GM12801 (cell line): Measurements from ENCODE around the gene ZBTB34.

Source experiments
- TF ChIP-seq, protein P1 (sequence below): IDR thresholded peaks from one replicate; pipeline ENCODE4 v1.5.1; 2011; ENCODE audit warnings: control low read depth; ENCODE audit not compliant: insufficient read length; ENCODE audit errors: extremely low read depth

The ZBTB34 gene, protein sequence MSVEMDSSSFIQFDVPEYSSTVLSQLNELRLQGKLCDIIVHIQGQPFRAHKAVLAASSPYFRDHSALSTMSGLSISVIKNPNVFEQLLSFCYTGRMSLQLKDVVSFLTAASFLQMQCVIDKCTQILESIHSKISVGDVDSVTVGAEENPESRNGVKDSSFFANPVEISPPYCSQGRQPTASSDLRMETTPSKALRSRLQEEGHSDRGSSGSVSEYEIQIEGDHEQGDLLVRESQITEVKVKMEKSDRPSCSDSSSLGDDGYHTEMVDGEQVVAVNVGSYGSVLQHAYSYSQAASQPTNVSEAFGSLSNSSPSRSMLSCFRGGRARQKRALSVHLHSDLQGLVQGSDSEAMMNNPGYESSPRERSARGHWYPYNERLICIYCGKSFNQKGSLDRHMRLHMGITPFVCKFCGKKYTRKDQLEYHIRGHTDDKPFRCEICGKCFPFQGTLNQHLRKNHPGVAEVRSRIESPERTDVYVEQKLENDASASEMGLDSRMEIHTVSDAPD

DNA sequence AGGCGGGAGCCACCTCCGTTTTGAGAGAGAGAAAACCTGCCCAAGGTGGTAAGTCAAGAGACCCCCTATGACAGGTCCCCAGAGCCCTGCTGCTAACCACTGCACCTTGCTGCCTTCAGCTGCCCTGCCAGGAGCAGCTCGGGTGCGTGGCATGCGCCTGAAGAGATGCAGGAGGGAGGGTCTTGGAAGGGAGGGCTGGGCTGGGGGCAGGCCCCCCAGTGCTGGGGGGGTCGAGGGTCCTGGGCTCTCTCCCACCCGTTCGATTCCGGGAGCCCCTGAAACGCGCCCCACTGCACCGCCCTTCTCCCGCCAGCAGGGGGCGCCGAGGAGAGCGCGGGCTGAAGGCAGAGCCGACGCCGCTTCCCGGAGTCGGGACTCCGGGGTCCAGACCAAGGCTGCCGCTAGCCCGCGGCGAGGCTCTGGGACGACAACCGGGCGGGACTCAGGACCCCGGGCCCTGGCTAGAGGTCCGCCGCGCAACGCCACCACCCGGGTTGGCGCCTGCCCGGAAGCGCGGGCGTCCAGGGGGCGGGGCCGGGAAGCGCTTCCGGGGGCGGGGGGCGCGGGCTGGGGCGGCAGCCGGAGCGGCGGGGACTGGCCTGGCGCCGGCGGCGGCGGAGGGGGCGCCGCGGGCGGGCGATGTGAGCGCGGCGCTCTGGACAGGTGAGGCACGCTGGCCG lies at the start of gene ZBTB34:
TSS of gene ZBTB34 (plus strand) at position 563 of the 680 bp plus-strand sequence. CDS start 18,761 bp downstream, outside the sequence.
- TF ChIP-seq, protein P1, sequence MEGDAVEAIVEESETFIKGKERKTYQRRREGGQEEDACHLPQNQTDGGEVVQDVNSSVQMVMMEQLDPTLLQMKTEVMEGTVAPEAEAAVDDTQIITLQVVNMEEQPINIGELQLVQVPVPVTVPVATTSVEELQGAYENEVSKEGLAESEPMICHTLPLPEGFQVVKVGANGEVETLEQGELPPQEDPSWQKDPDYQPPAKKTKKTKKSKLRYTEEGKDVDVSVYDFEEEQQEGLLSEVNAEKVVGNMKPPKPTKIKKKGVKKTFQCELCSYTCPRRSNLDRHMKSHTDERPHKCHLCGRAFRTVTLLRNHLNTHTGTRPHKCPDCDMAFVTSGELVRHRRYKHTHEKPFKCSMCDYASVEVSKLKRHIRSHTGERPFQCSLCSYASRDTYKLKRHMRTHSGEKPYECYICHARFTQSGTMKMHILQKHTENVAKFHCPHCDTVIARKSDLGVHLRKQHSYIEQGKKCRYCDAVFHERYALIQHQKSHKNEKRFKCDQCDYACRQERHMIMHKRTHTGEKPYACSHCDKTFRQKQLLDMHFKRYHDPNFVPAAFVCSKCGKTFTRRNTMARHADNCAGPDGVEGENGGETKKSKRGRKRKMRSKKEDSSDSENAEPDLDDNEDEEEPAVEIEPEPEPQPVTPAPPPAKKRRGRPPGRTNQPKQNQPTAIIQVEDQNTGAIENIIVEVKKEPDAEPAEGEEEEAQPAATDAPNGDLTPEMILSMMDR, result no peak

DNA sequence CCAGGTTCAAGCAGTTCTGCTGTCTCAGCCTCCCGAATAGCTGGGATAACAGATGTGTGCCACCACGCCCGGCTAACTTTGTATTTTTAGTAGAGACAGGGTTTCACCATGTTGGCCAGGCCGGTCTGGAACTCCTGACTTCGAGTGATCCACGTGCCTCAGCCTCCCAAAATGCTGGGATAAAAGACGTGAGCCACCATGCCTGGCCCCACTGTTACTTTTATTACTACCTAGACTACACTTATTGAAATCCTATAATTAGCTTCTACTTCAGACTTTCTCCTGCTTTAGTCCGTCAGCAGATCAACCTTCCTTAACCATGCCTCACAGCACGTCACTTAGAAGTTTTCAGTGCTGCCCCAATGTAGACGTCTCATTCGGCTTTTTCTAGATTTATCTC lies 47.4 kb upstream of the ZBTB34 start:
- TF ChIP-seq, protein P1, result no peak

DNA sequence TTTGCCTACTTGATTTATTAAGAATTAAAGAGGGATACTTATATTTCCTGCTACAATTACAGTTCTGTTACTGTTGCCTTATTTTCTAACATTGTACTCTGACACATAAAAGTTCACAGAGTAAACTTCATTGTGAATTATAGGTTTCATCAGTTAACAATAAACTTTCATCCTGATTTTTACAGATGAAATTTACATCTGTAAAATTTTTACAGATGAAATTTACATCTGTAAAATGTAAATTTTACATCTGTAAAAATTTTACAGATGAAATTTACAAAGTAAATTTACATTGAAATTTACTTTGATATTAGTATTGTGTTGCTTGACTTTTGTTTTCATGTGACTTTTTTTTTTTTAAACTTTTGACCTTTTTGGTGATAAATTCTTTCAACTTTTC lies 46.3 kb upstream of the ZBTB34 start:
- TF ChIP-seq, protein P1, result no peak

DNA sequence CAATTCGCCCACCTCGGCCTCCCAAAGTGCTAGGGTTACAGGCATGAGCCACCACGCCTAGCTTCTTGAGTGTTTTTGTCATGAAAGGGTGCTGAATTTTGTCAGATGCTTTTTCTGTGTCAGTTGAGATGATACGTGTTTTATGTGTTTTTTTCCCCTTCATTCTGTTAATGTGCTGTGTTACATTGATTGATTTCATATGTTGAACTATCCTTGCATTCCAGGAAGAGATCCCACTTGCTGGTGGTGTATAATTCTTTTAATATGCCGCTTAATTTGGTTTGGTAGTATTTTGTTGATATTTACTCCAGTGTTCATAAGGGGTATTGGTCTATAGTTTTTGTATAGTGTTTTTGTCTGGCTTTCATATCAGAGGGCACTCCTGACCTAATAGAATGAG lies 42.0 kb upstream of the ZBTB34 start:
- TF ChIP-seq, protein P1, result no peak

DNA sequence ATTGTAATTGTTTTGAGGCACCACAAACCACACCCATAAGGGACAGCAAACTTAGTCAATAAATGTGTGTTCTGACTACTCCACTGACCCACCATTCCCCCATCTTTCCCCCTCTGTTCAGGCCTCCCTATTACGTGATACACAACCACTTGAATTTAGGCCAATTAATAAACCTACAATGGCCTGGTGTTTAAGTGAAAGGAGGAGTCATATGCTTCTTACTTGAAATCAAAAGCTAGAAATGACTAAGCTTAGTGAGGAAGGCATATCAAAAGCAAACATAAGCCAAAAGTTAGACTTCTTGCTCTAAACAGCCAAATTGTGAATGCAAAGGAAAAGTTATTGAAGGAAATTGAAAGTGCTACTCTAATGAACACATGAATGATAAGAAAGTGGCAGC lies 41.0 kb upstream of the ZBTB34 start:
- TF ChIP-seq, protein P1, result no peak

DNA sequence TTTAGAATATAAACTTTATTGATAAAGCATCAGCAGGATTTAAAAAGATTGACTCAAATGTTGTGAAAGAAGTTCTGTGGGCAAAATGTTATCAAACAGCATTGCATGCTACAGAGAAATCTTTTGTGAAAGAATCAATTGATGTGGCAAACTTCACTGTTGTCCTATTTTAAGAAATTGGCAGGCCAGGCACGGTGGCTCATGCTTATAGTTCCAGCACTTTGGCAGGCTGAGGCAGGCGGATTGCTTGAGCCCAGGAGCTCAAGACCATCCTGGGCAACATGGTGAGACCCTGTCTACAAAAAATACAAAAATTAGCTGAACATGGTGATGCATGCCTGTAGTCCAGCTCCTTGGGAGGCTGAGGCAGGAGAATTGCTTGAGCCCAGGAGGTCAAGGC lies 38.2 kb upstream of the ZBTB34 start:
- TF ChIP-seq, protein P1, result no peak

DNA sequence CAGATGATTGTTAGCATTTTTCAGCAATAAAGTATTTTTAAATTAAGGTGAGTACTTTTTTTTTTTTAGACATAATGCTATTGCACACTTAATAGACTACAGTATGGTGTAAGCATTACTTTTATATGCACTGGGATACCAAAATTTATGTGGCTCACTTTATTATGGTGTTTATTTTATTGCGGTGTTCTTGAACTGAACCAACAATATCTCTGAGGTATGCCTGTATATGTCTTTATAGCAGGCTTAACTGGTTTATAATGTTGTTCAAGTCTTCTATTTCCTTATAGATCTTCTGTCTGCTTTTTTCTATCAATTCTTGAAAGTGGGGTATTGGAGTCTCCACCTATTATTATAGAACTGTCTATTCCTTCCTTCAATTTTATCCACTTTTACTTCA lies 37.6 kb upstream of the ZBTB34 start:
- TF ChIP-seq, protein P1, result no peak
